GM18868 (cell line): ENCODE measurements around the gene SLC25A34.
"Not testable (repeated sequence)": the region's sequence is repeated elsewhere in the genome, so short reads cannot be mapped to it uniquely, and the experiment has no call there.

Source experiments
- ATAC-seq: cut with Tn5 transposase; IDR thresholded peaks from one replicate; pipeline ENCODE4 v1.9.1; 2021; ENCODE audit warnings: mild to moderate bottlenecking, moderate library complexity; ENCODE audit not compliant: unreplicated experiment

SLC25A34 gene

DNA sequence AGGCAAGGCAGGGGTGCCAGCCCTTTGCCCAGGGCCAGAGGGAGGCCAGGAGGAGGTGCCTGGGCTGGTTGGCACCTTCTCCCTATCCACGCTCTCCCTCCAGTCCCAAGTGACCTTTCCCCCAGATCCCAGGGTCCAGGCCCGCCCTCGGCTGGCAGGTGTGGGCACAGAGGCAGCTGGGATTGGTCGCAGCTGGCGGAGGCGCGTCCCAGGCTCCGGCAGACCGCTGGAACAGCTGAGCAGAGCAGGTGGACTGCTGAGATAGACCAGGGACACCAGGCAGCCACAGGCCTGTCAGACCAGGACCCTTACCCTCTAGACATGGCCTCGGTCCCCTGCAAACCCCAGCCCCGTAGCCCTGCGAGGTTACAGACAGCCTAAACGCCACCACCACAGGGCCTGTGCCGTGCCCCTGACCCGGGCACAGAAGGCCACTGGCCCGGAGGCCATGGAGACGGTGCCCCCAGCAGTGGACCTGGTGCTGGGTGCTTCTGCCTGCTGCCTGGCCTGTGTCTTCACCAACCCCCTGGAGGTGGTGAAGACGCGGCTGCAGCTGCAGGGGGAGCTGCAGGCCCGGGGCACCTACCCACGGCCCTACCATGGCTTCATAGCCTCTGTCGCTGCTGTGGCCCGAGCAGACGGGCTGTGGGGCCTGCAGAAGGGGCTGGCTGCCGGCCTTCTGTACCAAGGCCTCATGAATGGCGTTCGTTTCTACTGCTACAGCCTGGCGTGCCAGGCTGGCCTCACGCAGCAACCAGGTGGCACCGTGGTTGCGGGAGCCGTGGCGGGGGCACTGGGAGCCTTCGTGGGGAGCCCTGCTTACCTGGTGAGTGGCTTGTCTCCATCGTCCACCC lies at the start of gene SLC25A34:
SLC25A34 (plus strand) TSS at position 221 of the 854 bp plus-strand sequence; CDS start at position 449, 228 bp downstream.
- no peak for ATAC-seq

DNA sequence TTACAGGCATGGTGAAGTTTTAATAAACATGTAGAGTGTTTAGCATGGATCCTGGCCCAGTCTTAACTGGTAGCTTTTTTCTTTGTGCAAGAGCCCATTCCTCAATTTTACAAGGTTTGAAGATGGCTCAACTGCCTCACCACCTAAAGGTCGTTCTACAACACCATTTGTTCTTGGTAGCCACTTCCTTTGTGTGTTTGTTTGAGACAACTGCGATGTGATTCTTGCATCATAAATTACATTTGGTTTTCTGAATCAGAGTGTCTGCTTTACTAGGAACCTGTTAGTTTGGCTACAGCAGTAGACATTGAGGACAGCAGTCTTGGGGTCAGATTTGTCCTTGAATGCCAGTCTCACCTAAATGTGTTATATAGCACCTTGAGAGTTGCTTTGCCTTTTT lies 48.6 kb upstream of the SLC25A34 start:
- ATAC-seq = no peak

DNA sequence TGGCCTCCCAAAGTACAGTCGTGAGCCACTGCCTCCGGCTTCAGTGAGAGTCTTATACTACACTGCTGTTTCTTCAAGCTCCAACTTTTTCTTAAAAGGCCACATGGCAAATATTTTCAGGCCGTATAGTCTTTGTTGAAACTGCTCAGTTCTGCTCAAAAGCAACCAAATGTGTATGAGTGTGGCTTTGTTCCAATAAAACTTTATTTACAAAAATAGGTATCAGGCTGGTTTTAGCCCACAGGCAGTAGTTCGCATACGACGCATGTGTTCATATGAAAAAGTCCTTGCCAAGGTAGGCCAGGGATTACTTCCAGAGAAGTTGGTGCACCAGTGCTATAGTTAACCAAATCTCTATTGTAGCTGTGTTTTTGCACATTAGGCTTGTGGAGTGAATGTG lies 45.7 kb upstream of the SLC25A34 start:
- ATAC-seq = no peak

DNA sequence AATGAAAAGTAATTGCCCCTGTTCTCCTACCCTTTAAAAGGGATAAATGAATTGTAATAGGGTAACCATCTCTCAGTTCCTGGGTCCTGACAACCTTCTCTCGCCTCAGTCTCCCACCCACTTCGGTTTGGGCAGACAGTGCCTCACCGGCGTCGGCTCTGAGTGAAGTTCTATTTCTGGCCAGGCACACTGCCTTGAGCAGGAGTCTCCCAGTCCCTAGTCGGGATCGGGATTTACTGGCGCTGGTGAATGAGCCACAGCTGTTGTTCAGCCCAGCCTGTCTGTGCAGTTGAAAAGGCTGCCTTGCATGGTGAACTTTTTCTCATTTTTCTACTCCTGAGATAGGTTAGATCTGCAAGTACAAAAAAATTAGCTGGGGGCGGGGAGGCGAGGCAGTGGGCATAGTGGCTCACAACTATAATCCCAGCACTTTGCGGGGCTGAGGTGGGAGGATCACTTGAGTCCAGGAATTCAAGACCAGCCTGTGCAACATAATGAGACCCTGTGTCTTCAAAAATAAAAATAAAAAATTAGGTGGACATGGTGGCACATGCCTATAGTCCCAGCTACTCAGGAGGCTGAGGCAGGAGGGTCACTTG lies 44.5 kb upstream of the SLC25A34 start:
- no peak for ATAC-seq

DNA sequence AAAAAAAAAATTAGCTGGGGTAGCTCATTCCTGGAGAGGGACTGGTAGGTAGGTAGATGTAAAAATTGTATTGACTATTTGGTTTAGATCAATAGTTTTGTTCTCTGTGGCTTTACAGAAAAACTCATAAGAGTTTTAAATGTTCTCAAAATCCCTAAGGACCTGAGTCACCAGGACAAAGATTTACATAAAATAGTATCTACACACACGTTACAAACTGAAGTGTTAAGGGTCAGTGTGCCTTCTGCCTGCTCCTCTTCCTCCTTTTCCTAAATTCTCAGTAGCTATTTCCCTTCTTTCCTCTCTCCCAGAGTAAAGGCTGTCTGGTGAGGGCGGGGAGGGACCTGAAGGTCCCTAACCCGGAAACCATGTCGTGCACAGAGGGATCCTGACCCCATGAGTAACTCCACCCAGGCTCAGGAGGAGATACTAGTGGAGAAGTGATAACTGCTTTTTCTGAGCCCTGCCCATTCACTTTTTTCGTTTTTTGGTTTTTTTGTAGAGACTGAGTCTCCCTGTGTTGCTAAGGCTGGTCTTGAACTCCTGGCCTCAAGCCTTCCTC lies 43.9 kb upstream of the SLC25A34 start:
- ATAC-seq = no peak

DNA sequence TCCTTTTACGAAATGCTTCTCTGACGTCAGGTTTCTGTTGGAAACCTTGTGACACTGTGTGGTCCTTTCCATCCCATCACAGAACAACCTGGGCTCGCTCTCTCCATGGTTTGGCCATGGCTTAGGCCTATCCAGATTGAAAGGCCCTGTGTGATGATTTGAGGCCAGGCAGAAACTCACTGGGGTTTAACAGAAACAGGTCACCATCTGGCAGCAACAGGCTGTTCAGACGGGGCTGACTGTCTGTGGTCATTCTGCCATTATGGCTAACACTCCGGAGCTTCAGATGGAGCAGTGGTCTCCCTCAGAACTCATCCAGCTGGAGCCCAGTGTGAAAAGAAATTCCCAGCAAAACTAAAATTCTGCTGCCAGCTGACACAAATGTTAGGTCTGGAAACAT lies 42.7 kb upstream of the SLC25A34 start:
- no peak for ATAC-seq

DNA sequence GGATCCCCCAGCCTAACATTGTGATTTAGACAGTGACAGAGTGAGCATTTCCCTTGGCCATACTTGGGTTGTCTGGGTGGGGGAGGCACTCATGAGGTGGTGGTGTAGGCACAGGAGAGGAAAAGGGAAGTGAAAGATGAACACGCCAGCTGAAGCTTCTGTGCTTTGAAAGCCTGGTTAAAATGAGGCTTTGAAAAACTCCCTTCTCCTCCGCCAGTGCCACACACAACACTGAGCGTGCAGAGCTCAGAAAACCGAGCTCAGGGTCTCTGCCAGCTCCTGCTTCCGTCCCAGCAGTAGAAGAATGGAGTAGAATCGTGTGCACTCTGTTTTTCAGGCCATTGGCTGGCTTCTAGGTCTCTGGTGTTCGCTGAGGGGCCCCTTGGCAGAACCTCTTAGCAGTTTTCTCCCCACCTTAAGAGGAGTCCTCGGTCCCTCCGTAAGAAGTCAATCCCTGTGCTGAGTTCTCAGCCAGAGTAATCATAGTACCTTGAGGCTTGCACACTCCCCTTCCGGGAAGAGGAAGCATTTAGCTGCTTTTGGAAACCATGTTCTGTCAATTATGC lies 39.0 kb upstream of the SLC25A34 start:
- peak; percentile 93 for ATAC-seq

DNA sequence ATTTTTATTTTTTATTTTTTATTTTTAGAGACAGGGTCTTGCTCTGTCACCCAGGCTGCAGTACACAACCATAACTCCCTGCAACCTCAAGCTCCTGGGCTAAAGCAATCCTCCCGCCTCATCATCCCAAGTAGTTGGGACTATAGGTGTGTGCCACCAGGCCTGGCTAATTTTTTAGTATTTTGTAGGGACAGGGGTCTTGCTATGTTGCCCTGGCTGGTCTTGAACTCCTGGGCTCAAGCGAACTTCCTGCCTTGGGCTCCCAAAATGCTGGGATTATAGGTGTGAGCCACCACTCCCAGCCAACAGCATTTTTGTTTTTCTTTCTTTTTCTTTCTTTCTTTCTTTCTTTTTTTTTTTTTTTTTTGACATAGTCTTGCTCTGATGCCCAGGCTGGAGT lies 37.9 kb upstream of the SLC25A34 start:
- no peak for ATAC-seq

DNA sequence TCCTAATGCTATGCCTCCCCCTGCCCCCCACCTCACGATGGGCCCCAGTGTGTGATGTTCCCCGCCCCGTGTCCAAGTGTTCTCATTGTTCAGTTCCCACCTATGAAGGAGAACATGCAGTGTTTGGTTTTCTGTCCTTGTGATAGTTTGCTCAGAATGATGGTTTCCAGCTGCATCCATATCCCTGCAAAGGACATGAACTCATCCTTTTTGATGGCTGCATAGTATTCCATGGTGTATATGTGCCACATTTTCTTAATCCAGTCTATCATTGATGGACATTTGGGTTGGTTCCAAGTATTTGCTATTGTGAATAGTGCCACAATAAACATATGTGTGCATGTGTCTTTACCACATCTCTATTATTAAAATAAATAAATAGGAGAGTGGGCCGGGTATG lies 36.7 kb upstream of the SLC25A34 start:
- not testable (repeated sequence) for ATAC-seq

DNA sequence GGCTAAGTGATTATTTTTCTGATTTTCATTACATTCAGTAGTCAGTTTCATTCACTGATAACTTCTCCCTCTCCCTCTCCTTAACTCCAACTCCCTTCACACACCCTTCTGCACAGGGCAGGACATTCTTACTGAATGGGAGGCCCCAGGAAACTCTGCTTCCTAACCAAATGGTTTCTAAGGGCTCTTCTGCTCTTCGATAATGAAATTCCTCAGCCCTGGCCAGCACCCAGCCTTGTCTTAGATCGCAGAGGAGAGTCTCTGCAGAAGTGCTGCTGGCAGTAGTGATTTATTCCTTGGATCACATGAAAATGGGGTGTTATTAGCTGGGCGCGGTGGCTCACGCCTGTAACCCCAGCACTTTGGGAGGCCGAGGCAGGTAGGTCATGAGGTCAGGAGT lies 35.5 kb upstream of the SLC25A34 start:
- no peak for ATAC-seq

DNA sequence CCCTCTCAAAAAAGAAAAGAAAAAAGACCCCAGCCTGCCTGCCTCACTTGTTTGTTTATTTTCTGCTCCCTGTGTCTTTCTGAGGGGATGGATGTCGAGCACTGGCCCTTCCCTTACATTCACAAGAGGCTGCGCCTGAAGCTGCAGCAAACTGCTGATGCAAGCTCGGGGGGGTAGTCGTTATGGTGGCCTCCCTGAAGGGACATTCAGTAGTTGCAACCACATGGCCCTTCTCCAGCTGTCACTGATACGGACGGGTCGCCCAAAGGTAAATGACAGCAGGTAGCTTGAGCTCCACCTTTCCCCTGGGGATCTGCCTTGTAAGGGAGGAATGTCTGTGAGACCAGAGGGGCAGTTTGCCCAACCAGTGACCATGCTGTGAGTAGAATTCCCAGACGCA lies 34.3 kb upstream of the SLC25A34 start:
- ATAC-seq = no peak

DNA sequence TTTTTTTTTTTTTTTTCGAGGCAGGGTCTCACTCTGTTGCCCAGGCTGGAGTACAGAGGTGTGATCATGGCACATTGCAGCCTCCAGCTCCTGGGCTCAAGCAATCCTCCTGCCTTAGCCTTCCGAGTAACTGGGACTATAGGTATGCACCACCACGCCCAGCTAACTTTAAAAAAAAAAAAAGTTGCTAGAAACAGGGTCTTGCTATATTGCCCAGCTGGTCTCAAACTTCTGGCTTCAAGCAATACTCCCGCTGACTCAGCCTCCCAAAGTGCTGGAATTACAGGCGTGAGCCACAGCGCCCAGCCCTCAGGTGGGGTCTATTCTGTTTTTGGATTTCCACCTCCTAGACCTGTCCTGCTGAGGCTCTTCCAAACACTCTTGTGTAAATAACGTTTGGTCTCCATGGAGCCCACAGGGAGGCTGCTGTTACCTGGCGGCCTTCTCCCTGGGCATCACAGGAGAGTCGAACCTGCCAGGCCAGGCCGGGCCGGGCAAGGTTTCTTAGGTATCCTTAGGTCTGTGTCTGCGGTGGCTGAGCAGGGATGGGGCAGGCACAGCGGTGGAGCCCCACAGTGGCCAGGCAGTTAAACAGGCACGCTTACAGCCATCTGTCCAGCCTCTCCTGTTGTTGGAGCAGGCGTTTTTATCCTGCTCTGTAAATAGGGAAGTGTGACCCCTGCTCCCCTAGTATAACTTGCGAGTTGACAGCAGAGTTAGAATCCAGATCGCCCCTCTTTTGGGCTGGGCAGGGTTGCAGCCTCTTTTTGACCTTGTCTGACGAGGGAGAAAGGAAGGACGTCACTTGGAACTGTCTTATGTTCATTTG lies 33.1 kb upstream of the SLC25A34 start:
- no peak for ATAC-seq

DNA sequence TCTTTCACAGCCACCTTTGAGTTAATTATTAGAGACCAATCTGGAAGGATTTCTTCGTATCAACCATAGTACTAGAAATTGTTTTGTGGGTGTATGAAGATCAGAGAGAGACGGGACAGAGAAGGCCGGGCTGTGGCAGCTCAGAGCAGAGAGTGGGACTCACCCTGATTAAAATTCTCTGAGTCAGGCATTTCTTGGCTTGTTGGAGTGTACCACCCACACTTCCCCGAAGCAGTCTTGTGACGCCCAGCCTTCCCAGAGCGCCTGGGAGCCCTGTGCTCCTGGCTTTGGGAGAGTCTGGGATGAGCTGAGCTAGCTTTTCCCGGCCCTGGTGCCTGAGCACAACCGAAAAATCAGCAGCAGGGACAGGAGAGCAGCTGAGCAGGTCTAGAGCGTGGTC lies 32.5 kb upstream of the SLC25A34 start:
- no peak for ATAC-seq

DNA sequence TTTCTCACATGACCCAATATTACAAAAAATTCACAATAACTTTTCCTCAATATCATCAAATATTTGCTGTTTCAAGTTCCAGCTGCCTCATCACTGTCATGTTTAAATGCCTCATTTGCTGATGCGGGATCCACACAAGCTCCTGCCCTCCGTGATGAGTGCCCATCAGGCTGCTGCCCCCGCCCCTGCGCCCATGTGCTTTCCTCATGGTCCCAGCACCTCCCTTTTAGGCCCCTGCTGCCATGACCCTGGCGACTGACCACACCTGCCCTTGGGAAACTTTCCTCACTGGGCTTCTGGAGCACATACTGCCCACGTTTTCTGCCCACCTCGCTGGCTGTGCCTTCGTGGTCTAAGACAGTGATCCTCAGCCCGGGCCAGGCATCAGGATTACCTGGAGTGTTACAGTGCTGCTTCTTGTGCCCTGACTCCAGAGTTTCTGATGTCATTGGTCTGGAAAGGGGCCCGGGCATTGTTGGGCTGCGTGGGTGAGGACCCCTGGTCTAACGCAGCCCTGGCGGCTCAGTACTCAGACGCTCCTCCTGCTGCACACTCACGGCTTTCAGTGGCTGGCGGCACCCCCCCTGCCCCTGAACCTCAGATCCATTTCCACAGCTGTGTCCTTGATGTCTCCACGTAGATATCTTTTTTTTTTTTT lies 31.4 kb upstream of the SLC25A34 start:
- ATAC-seq = no peak

DNA sequence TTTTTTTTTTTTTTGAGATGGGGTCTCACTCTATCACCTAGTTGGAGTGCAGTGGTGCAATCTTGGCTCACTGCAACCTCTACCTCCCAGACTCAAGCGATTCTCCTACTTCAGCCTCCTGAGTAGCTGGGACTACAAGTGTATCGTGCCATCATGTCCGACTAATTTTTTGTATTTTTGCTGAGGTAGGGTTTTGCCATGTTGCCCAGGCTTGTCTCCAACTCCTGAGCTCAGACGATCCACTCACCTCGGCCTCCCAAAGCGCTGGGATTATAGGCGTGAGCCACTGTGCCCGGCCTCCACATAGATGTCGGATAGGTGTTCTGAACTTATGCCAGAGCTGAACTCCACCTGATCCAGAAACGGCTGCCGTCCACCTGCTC lies 30.9 kb upstream of the SLC25A34 start:
- ATAC-seq = no peak

DNA sequence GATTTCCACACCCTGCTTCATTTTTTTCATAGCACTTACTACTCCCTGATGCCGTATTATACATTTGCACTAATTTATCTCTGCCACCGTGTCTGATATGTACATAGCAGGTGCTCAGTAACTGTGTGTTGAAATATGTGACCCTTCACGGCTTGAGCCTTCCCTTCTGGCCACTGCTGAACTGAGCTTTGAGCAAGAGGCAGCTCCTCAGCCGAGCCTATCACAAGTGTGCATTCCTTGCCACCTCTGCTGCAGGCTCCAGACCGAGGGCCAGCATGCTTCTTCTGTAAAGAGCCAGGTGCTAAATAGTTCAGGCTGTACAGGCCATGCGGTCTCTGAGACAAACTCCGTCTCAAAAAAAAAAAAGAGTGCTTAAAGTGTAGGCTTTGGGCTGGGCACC lies 29.3 kb upstream of the SLC25A34 start:
- ATAC-seq = no peak

DNA sequence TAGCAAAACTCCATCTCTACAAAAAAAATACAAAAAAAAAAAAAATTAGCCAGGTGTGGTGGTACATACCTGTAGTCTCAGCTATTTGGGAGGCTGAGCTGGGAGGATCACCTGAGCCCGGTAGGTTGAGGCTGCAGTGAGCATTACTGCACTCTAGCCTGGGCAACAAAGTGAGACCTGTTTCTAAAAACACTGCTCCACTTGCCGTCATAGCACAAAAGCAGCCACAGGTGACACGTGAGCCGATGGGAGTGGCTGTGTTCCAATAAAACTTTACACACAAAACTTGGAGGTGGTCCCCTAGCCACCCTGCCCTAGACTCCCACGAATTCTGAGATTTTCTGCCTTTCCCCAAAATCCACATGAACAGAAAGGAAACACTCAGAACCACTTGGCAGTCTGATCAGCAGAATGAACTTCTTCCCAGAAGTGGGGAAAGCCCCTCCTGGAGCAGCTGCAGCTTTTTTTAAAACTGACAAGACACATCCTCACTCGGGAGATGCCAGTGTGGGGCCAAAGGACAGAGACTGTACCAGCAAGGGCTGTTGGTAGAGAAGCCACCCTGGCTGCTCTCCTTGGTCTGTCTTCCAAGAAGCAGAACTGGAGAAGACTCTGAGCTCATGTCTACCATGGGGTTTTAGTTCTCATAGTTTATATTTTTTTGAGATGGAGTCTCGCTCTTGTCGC lies 28.7 kb upstream of the SLC25A34 start:
- no peak for ATAC-seq

DNA sequence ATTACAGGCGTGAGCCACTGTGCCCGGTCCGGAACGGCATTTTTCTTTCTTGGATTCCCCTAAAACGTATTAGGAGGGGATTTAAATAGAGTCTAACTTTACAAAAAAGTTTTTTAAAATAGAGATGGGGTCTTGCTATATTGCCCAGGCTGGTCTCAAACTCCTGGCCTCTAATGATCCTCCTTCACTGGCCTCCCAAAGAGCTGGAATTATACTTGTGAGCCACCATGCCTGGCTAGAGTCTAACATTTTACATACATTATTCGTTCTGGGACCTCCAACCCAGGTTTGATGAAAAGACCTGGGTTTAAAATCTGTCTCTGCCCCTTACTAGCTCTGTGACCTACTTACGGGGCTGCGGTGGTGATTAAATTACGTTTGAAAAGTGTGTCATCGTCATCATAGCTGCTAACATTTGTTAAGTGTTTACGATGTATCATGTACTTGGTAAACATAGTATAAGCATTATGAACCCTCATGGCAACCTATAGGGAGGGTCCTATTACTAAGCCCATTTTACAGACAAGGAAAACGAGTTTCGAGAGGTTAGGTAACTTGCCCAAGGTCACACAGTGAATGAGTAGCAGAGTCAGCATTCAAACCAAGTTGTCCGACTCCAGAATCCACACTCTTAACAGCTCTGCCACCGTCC lies 27.4 kb upstream of the SLC25A34 start:
- no peak for ATAC-seq

DNA sequence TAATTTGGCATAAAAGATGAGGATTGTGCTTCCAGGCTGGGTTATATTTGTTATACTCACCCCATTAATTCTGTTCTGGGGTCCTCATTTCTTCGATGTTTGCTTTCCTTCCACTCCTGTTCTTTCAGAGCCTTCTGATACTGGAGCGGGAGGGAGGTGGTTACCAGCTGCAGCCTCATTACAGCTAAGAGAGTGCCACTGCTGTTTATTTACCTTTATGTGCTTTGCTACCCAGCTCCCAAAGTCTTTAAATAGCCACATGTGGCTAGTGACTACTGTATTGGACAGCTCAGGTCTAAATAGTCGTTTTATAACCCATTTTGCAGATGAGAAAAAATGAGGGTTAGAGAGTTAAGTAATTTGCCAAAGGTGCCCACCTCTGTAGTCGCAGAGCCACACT lies 26.8 kb upstream of the SLC25A34 start:
- no peak for ATAC-seq
